HEK293 (cell line): ENCODE results near the gene ARHGAP45.

Source experiments
- KLF1 ChIP-seq: fragments of 450-650 bp; formaldehyde crosslinking; IDR thresholded peaks from 2 replicates; pipeline ENCODE4 v1.5.1; 2016; ENCODE audit warnings: missing biosample characterization, missing genetic modification characterization
- MYNN ChIP-seq: fragments of 450-650 bp; formaldehyde crosslinking; IDR thresholded peaks from 2 replicates; pipeline ENCODE4 v1.5.1; 2016; ENCODE audit warnings: missing biosample characterization, missing genetic modification characterization, borderline replicate concordance
- ZBTB1 ChIP-seq: fragments of 450-650 bp; formaldehyde crosslinking; IDR thresholded peaks from 2 replicates; pipeline ENCODE4 v1.5.1; 2016; ENCODE audit warnings: missing biosample characterization, missing genetic modification characterization
- ZBTB17 ChIP-seq: fragments of 450-650 bp; formaldehyde crosslinking; IDR thresholded peaks from 2 replicates; pipeline ENCODE4 v1.5.1; 2016; ENCODE audit warnings: missing biosample characterization, missing genetic modification characterization
- ZNF114 ChIP-seq: fragments of 450-650 bp; formaldehyde crosslinking; IDR thresholded peaks from 2 replicates; pipeline ENCODE4 v1.5.0; 2017; ENCODE audit warnings: missing biosample characterization, missing genetic modification characterization
- ZNF24 ChIP-seq: fragments of 450-650 bp; formaldehyde crosslinking; IDR thresholded peaks from 2 replicates; pipeline ENCODE4 v1.5.1; 2016; ENCODE audit warnings: missing biosample characterization, missing genetic modification characterization
- ZNF274 ChIP-seq, 2 experiments: fragments of 200-500 bp in 1 of 2; fragments of 450-650 bp in 1 of 2; sonication (Bioruptor generic) in 1 of 2; formaldehyde crosslinking in 1 of 2; IDR thresholded peaks; 2 replicates each; pipeline versions ENCODE4 v1.5.1 to v1.6.1; 2014 to 2016; ENCODE audit warnings: borderline replicate concordance in 1 of 2, inconsistent platforms in 1 of 2, low read length in 1 of 2, missing biosample characterization in 1 of 2, missing genetic modification characterization in 1 of 2
- ZNF544 ChIP-seq: fragments of 450-650 bp; formaldehyde crosslinking; IDR thresholded peaks from 2 replicates; pipeline ENCODE4 v1.5.0; 2017; ENCODE audit warnings: missing biosample characterization, missing genetic modification characterization
- ZNF629 ChIP-seq: fragments of 450-650 bp; formaldehyde crosslinking; IDR thresholded peaks from 2 replicates; pipeline ENCODE4 v1.5.1; 2017; ENCODE audit warnings: missing biosample characterization, missing genetic modification characterization
- ZNF654 ChIP-seq: fragments of 450-650 bp; formaldehyde crosslinking; IDR thresholded peaks from 2 replicates; pipeline ENCODE4 v1.5.1; 2016; ENCODE audit warnings: low read depth, missing biosample characterization, missing genetic modification characterization
- TF ChIP-seq, protein P1 (sequence below): fragments of 450-650 bp; formaldehyde crosslinking; IDR thresholded peaks from 2 replicates; pipeline ENCODE4 v1.5.1; 2016; ENCODE audit warnings: missing biosample characterization, missing genetic modification characterization

DNA sequence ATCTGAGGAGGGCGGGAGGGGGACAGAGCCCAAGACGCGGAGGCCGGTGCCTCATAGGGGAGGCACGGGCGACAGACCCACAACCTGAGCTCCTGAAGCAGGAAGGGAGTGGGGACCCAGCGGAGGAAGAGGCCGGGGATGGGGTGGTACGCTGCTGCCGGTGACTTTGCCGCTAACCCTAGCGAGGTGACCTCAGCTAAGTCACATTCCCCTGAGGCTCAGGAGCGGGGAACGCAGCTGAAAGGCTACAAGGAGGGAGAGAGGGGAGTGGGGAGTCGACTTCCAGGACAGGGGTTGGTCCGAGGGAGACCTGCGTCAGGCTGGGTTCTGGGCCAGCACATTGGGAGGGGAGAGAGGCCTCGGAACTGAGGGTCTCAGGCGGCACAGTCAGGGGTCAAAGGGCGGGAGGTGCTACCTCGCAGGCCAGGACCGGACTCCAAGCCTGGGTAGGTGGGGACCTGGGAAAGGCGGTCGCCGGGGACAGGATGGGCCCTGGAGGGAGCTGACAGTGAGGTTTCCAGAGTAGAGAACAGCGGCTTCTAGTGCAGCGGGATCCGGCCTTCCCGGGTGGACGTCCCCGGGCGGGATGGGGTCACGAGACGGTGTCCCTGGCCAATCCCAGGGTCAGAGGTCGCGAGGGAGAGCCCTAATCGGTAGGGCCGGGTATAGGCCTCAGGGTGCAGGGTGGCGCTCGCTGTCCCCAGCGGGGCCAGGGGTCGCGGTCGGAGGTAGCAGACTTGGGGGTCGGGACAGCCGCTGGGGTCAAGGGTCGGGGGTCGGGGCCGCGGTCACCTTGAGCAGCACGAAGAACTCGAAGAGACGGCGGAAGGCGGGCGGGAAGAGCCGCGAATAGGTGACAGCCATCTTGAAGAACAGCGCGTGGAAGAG is 46.7 kb upstream of the ARHGAP45 start:
- TF ChIP-seq ZNF24 (tag by site-specific recombination), result no peak
- TF ChIP-seq ZNF114, result no peak
- no peak for TF ChIP-seq ZNF654 (tag by site-specific recombination)
- TF ChIP-seq MYNN (tag by site-specific recombination), result no peak
- TF ChIP-seq ZNF629 (tag by site-specific recombination), result no peak
- no peak for TF ChIP-seq ZBTB1 (tag by site-specific recombination)
- TF ChIP-seq, protein P1, sequence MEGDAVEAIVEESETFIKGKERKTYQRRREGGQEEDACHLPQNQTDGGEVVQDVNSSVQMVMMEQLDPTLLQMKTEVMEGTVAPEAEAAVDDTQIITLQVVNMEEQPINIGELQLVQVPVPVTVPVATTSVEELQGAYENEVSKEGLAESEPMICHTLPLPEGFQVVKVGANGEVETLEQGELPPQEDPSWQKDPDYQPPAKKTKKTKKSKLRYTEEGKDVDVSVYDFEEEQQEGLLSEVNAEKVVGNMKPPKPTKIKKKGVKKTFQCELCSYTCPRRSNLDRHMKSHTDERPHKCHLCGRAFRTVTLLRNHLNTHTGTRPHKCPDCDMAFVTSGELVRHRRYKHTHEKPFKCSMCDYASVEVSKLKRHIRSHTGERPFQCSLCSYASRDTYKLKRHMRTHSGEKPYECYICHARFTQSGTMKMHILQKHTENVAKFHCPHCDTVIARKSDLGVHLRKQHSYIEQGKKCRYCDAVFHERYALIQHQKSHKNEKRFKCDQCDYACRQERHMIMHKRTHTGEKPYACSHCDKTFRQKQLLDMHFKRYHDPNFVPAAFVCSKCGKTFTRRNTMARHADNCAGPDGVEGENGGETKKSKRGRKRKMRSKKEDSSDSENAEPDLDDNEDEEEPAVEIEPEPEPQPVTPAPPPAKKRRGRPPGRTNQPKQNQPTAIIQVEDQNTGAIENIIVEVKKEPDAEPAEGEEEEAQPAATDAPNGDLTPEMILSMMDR (tag by site-specific recombination), result no peak
- no peak for TF ChIP-seq ZNF274 (IDR thresholded peaks at IDR 0.05; ENCODE audit: low read length)
- TF ChIP-seq ZNF274 (tag by site-specific recombination; IDR thresholded peaks at IDR 0.05; ENCODE audit: borderline replicate concordance), result no peak
- TF ChIP-seq ZNF544, result no peak
- TF ChIP-seq KLF1 (tag by site-specific recombination), result no peak
- TF ChIP-seq ZBTB17, result no peak
